ENCODE results near the gene B4GALNT1. TPM values are rescaled to one million over a fixed set of nuclear protein-coding genes. Genes with fewer than 3 reads are reported as not detected.
"Not testable (repeated sequence)": the region's sequence is repeated elsewhere in the genome, so short reads cannot be mapped to it uniquely, and the experiment has no call there.

B4GALNT1 gene
- 0.07 and 0.35 TPM in 2 replicates for total RNA-seq

GRCh38 chr12:57632958-57633840, at the start of gene B4GALNT1:
TSS of gene B4GALNT1 (minus strand) at chr12:57633201. CDS start at chr12:57632132, 1,069 bp downstream.
- no peak for DNase-seq (ENCODE audit: low read depth, low spot score)

- DNase-seq (ENCODE audit: low read depth, low spot score), result no peak
Observed at GRCh38 chr12:57679697-57680096, 46.7 kb upstream of the B4GALNT1 start.

DNA sequence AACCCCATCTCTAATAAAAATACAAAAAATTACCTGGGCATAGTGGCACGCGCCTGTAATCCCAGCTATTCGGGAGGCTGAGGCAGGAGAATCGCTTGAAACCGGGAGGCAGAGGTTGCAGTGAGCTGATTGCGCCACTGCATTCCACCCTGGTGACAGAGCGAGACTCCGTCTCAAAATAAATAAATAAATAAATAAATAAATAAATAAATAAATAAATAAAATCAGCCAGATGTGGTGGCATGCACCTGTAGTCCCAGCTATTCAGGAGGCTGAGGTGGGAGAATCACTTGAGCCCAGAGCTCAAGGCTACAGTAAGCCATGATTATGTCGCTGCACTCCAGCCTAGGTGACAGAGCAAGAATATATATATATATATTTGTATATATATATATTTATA, 44.9 kb upstream of the B4GALNT1 start:
- DNase-seq (ENCODE audit: low read depth, low spot score), result not testable (repeated sequence)

DNA sequence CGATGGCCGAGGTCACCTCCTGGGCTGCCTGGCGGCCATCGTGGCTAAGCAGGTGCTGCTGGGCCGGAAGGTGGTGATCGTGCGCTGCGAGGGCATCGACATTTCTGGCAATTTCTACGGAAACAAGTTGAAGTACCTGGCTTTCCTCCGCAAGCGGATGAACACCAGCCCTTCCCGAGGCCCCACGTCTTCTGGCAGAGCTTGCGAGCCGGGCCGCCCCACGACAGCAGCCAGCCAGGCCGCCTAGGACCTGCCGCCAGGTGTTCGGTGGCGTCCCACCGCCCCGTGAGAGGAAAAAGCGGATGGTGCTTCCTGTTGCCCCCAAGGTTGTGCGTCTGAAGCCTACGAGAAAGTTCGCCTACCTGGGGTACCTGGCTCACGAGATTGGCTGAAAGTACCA, 41.7 kb upstream of the B4GALNT1 start:
- DNase-seq (ENCODE audit: low read depth, low spot score), result no peak

DNA sequence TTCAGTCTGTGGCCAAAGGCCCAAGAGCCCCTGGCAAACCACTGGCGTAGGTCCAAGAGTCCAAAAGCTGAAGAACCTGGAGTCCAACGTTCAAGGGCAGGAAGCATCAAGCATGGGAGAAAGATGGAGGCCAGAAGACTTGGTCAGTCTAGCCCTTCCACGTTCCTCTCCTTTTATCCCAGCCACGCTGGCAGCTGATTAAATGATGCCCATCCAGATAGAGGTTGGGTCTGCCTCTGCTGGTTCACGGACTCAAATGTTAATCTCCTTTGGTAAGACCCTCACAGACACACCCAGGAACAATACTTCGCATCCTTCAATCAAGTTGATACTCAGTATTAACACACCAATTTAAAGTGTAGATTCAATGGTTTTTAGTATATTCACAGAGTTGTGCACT, 39.8 kb upstream of the B4GALNT1 start:
- no peak for DNase-seq (ENCODE audit: low read depth, low spot score)

DNA sequence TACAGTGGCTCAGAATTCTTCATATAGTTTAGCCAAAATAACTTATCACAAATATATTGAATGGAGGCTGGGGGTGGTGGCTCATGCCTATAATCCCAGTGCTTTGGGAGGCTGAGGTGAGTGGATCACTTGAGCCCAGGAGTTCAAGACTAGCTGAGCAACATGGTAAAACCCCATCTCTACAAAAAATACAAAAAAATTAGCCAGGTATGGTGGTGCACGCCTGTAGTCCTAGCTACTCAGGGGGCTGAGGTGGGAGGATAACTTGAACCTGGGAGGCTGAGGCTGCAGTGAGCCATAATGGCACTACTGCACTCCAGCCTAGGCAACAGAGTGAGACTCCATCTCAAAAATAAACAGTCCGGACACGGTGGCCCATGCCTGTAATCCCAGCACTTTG, 38.8 kb upstream of the B4GALNT1 start:
- DNase-seq (ENCODE audit: low read depth, low spot score), result not testable (repeated sequence)

DNA sequence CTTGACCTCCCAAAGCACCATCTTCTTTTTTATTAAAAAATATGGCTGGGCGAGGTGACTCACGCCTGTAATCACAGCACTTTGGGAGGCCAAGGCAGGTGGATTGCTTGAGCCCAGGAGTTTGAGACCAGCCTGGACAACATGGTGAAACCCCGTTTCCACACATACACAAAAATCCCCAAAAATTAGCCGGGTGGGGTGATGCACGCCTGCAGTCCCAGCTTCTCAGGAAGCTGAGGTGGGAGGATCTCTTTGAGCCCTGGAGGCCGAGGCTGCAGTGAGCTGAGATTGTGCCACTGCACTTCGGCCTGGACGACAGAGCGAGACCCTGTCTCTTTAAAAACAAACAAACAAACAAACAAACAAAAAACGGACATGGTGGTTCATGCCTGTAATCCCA, 36.7 kb upstream of the B4GALNT1 start:
- not testable (repeated sequence) for DNase-seq (ENCODE audit: low read depth, low spot score)

GRCh38 chr12:57666897-57667296, 33.9 kb upstream of the B4GALNT1 start:
- no peak for DNase-seq (ENCODE audit: low read depth, low spot score)

DNA sequence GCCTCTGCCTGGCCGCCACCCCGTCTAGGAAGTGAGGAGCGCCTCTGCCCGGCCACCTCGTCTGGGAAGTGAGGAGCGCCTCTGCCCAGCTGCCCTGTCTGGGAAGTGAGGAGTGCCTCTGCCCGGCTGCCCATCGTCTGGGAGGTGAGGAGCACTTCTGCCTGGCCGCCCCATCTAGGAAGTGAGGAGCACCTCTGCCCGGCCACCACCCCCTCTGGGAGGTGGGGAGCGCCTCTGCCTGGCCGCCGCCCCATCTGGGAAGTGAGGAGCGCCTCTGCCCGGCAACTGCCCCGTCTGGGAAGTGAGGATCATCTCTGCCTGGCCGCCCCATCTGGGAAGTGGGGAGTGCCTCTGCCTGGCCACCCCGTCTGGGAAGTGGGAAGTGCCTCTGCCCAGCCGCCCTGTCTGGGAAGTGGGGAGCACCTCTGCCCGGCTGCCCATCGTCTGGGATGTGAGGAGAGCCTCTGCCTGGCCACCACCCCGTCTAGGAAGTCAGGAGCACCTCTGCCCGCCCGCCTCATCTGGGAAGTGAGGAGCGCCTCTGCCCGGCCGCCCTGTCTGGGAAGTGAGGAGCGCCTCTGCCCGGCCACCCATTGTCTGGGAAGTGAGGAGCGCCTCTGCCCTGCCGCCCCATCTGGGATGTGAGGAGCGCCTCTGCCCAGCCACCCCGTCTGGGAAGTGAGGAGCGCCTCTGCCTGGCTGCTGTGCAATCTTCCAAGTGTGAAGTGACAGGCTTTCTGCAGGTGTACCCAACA, 32.2 kb upstream of the B4GALNT1 start:
- DNase-seq (ENCODE audit: low read depth, low spot score), result not testable (repeated sequence)

- no peak for DNase-seq (ENCODE audit: low read depth, low spot score)
Observed at GRCh38 chr12:57661376-57661775, 28.4 kb upstream of the B4GALNT1 start.

DNA sequence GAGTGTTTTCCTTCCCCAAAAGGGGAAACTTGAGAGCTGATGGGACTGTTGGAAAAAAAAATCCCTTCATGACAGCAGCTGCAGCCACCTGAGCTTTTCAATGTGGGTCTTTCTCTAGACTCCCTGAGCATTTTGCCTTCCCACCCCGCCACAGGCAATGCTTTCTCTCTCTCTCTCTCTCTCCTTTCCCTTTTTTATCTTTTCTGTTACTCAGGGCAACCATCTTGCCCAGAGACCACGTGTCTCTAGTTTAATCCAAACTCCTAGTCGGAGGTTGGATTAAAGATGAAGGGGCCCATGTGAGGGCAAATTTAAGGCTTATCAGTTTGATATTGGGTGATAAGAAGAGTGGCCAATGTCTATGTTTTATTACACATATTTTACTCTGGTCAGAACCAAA, 25.9 kb upstream of the B4GALNT1 start:
- DNase-seq (ENCODE audit: low read depth, low spot score), result no peak

GRCh38 chr12:57657744-57658143, 24.7 kb upstream of the B4GALNT1 start:
- no peak for DNase-seq (ENCODE audit: low read depth, low spot score)

GRCh38 chr12:57656408-57656807, 23.4 kb upstream of the B4GALNT1 start:
- not testable (repeated sequence) for DNase-seq (ENCODE audit: low read depth, low spot score)

GRCh38 chr12:57655541-57656240, 22.7 kb upstream of the B4GALNT1 start:
- DNase-seq (ENCODE audit: low read depth, low spot score), result no peak

DNA sequence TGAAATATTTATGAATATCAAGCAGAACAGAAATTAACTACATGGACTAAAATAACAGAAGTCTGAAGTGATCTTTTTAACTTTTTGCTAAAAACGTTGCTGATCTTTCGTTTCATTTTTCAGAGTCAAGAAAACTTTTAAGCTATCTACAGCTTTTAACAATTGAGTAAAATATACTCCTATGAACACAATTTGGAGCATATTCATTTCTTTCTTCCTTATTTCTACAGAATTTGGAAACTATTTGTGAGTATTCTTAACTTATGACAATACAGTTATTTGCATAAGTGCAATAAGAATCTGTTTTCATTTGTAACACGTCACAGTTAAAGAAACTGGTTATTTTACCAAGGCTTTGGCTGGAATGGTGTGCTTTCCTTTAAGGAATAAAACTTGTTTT, 21.0 kb upstream of the B4GALNT1 start:
- DNase-seq (ENCODE audit: low read depth, low spot score), result no peak

DNA sequence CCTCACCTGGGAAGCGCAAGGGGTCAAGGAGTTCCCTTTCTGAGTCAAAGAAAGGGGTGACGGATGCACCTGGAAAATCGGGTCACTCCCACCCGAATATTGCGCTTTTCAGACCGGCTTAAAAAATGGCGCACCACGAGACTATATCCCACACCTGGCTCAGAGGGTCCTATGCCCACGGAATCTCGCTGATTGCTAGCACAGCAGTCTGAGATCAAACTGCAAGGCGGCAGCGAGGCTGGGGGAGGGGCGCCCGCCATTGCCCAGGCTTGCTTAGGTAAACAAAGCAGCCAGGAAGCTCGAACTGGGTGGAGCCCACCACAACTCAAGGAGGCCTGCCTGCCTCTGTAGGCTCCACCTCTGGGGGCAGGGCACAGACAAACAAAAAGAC, 13.7 kb upstream of the B4GALNT1 start:
- not testable (repeated sequence) for DNase-seq (ENCODE audit: low read depth, low spot score)

- DNase-seq (ENCODE audit: low read depth, low spot score), result not testable (repeated sequence)
Observed at GRCh38 chr12:57645990-57646658, 13.1 kb upstream of the B4GALNT1 start.

DNA sequence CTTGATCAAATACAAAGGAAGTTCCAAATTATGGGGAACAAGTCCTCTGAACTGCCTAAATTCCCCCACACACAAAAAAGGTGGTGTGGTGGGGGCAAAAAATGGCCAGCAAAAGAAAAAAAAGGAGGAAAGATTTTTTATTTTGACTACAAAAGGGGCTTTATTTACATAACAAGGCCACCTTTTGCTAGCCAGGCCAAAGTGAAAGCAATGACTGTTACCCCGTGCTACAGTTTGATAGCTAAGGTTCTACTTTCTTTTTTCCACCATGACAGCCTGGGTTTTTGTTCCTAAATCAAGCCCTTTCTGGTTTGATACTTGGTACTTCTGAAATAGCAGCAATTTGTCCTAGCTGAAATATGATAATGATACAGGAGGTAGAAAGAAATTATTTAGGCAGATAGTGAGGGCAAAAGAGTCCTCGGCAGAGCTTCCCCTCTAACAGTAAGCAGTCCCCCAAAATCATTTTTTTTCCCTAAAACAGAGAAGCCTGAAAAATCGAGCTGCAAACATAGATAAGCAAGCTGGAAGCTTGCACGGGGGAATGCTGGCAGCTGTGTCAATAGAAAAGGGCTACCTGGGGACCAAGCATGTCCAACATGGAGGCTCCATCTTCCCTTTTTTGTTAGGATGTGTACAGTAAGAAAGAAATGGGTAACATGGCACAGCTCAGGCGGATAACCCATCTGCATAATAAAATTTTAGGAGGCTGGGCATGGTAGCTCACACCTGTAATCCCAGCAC, 8.9 kb upstream of the B4GALNT1 start:
- DNase-seq (ENCODE audit: low read depth, low spot score), result no peak

GRCh38 chr12:57640175-57641042, 7.4 kb upstream of the B4GALNT1 start:
- DNase-seq (ENCODE audit: low read depth, low spot score), result no peak

DNA sequence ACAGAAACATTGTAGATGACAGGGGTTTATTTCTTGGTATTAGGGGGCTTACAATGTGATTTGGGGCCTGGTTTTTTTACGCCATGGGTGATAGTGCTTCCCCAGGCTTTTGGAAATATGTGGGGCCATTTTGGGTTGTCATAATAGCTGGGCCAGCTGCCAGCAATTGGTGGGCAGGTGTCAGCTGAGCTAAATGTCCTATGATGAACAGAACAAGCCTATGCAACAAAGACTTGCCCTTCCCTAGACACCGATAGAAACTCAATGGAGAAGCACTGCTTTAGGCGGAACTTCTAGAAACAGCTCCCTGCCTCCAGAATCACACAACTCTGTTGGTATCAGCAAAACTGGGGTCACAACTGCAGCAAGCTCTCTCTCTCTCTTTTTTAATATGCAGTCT, 5.1 kb upstream of the B4GALNT1 start:
- no peak for DNase-seq (ENCODE audit: low read depth, low spot score)
